HG02852 (cell line): ENCODE measurements around the gene DHH.

Experiments
- ATAC-seq: cut with Tn5 transposase; IDR thresholded peaks from one replicate; pipeline ENCODE4 v1.9.1; 2021; ENCODE audit warnings: mild to moderate bottlenecking, moderate library complexity; ENCODE audit not compliant: unreplicated experiment

Gene DHH

DNA sequence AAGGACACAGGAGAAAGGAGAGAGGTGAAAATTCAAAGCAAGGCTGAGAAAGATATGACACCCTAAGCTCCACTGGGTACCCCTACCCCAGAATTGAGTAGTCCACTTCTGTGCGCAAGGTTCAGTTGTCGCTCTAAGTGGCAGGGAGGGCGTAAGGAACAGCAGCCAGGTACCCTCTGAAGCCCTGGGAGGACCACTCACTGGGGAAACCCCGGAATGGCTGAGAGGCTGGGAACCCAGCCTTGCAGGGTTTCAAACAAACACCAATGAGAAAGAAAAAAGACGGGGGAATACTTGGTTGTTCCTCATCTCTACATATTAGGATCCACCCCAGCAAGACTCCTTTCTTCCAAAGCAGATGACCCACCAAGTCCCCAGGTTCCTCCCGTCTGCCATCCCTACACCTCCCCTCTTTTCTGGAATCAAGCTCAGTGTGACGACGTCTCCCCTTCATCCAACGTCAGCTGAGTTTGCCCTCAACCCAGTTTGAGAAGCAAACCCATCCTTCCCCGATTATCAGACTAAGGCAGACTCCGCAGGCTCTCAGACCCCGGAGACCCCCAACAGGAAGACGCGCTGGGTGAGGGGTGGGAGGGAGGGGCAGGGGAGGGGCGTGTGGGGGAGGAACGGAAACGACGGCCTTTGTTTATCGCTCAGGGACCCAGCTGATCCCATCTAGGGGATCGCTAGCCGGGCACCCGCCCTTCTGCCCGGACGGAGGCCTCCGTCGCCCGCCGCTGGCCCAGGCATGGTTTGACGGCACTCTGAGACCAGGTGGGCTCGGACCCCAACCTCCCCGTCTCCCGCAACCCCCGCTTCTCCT is 15.3 kb upstream of the DHH start:
- ATAC-seq = no peak

DNA sequence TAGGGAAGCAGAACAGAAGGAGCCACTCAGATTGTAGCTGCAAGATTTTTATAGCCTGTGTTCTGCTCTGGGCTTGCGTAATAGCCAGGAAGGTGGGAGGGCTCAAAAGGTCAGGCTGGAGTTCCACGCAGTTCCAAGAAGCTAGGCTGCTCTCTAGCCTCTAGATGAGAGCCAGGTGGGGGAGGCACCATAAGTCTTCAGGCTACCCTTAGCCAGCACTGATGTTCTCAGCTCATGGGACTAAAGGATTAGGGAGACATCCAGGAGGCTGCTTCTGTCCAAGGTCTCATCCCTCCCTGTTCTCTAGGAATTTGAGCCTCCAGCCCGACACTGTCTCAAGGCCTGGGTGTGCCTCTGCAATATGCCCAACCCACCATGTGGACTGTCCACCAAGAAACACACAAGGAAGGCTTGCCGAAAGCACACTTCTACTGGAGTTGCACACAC is 14.4 kb upstream of the DHH start:
- no peak for ATAC-seq

DNA sequence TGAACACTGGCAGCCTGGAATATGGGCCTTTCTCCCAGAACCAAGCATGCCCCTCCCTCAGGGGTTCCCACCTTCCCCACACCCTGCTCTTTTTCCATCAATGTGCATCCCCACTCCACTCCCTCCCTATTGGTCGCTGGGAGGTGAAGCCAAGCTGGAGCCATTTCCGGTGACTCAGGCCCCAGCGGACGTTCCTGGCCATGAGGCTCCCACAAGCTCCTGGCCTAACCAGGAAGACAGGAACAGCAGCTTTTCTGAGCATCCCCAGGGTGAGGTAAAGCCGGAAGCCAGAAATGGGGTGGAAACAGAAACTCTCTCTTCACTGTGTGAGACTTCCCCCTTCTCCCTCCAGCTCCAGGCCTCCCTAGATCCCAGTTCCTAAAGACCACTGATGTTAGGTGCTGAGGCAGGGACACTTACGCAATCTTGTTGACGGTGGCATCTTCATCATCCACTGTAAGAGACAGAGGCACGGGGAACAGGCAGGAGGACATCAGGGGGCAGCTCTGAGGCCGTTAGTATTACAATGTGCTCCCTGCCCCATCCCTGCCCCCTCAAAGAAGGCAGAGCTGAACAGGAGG is 11.0 kb upstream of the DHH start:
- no peak for ATAC-seq

DNA sequence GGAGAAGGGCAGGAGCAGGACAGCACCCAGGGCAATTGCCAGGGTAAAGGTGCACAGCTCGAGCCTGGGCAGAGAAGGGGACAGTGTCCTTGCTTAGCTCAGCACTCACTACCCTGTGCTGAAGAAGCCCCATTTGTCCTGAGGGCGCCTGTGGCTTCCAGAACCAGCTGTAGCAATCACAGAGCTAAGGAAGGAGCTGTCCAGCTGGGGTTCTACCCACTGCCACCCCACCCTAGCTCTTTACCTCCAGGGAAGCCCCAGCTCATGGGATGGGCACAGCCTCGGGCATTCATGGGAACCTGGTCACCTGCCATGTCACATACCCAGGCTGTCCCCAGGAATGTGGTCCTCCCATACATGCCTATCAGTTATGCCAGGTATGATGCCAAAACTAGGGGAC is 10.2 kb upstream of the DHH start:
- ATAC-seq = no peak

DNA sequence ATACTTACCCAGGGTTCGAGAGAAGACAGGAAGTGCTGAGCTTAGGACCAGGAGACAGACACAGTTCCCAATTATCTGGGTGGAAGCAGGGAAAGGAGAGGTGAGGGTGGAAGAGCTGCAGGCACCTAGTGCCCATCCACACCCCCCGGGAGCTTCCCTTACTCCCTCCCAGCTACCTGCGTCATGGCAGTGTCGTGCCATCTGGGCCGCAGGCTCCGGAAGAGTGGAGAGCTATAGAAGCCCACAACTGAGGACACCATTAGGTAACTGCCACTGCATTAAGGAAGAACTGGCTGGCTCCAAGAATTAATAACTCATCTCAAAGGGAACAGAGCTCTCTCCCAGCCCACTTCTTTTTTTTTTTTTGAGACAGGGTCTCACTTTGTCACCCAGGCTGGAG is 5.8 kb upstream of the DHH start:
- ATAC-seq = no peak

DNA sequence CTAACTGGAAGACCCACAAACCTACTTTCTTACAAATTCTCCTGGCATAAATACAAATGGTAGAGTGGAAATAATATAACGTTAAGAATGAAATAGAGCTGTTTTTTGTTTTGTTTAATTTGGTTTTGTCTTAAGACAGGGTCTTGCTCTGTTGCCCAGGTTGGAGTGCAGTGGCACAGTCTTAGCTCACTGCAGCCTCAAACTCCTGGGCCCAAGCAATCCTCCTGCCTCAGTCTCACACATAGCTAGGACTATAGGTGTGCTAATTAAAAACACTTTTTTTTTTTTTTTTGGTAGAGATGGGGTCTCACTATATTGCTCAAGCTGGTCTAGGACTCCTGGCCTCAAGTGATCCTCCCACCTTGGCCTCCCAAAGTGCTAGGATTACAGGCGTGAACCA is 4.1 kb upstream of the DHH start:
- ATAC-seq = no peak

DNA sequence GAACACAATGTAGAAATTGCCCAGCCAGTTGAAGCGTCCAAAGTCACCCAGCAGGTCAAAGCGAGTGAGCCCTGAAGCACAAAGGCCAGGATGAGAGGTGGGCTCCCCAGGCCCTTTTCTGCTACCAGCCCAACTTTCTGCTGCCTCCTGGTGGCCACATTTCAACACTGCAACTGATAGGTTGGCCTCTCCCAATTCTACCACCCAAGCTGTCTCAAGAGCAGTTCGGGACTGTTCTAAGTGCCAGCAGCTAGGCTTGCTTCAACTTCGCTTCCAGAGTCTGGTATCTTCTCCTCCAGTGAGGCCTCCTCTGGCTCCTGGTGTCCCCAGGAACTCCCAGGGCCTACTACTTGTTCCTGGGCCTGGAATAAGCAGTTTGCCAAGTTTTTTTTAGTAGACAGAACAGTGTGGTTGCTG is 3.4 kb upstream of the DHH start:
- ATAC-seq = no peak

DNA sequence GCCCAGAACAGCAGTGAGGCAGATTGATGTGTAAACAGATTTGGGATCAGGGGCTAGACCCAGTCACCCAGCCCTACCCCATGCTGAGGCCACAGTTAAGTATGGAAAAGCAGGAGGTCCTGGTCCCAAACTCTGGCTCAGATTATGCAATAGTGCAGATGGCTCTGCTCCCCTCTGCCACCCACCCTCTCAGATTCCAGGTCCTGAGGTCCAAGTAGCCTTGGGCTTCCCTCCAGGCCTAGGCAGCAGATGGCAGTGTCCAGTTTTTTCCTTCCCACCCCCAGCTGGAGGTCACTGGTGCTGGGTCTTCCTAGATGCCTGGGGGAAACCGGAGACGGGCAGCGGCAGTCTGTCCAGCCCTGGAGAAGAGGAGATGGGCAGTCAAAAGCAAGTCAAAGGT is 2.8 kb upstream of the DHH start:
- ATAC-seq = no peak

DNA sequence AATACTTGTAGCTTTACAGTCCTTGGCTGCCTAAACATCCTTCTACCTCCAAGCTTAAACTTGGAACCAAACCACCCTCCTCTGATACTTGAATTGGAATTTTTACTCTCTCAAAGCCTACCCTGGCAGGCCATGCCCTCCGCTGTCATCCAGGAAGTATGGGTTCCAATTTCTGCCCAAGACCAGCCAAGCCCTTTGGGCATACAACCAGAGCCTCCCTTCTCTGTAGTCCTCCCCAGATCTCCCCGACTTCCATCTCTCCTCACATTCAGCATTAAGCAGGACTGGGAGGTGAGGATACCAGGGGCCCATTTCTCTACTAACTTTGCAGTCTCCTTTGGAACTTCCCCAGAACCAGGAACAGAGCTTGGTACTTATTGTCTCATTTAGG is 369 bp upstream of the DHH start:
- ATAC-seq = no peak

DNA sequence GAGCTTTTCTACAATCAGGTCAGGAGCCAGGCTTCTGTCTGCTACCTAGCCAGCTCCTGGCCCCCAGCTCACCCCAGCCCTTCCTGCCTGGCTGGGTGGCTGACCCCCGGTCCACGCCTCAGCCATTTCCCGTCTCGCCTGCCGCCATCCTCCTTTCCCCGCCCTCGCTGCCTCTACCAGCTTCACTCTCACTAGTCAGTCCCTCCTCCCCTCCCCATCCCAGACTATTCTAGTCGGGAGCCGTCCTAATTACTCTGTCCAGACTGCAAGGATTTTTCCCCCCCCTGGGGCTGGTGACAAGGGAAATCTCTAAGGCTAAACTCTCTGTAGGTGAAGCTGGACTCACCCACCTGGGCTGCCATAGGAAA is 825 bp downstream of the DHH start:
- no peak for ATAC-seq

DNA sequence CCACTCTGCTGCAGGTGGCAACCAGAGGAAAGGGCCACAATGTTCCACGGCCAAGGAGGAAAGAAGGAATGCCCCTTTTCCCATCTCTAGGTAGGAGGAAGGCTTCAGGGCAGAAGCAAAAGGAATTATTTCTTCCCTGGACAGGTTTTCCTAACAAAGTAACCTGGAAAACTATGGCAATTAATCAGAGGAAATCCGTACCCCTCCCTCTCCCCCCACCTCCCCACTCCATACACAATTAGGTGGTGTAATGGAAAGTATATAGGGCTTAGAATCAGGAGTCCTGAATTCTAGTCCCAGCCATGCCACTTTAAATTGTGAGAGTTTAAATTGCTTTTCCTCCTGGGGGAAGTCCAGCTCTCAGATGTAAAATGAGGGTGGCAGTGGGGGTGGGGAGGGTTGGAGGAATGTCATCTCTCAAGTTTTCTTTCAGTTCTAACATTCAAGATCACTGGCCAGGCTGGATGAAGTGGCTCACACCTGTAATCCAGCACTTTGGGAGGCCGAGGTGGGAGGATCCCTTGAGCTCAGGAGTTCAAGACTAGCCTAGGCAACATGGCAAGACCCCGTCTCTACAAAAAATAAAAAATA is 1.7 kb downstream of the DHH start:
- ATAC-seq = no peak

DNA sequence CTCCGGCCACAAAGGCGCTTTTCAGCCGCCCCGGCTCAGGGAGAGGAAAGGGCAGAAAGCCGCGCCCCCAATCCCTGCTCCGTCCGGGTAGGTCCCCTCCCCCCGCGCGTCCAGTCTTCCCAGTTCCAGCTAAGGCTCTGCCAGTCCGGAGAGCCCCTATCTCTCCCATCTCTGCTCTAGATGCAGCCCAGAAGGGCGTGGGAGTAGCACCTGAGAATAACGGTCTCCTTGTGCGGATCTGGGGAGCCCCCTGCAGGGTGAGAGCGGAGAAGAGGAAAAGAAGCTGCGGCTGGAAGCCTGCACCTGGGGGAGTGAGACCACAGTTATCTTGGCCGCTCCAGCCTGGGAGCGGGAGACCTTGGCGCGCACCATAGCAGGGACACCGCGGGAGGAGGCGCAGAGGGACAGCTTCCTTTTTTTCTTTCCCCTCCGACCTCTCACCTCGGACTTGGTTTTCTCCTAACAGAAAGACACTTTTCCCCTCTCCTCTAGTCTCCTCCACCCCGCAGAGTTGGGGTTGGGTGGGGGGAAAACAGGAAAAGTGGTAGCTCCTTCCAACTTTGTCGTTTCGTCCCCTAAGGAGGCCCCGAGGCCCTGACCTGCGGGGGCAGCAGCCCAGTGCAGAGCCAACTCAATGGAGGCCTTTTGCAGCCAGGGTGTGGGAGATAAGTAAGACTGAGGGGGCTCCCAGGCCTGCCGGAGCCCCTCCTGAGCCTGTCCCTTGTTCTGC is 2.4 kb downstream of the DHH start:
- no peak for ATAC-seq

DNA sequence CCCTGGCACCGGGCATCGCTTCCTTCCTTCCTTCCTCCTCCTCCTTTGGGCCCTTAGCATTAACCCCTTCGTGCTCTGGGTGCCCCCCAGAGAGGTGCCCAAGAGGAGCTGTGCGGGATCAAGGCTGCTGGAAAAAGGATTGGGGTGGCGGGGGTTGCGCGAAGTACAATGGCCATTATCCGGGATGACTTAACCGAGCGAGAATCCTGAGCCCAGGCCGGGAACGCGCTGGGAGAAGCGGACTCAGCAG is 2.8 kb downstream of the DHH start:
- ATAC-seq = no peak

DNA sequence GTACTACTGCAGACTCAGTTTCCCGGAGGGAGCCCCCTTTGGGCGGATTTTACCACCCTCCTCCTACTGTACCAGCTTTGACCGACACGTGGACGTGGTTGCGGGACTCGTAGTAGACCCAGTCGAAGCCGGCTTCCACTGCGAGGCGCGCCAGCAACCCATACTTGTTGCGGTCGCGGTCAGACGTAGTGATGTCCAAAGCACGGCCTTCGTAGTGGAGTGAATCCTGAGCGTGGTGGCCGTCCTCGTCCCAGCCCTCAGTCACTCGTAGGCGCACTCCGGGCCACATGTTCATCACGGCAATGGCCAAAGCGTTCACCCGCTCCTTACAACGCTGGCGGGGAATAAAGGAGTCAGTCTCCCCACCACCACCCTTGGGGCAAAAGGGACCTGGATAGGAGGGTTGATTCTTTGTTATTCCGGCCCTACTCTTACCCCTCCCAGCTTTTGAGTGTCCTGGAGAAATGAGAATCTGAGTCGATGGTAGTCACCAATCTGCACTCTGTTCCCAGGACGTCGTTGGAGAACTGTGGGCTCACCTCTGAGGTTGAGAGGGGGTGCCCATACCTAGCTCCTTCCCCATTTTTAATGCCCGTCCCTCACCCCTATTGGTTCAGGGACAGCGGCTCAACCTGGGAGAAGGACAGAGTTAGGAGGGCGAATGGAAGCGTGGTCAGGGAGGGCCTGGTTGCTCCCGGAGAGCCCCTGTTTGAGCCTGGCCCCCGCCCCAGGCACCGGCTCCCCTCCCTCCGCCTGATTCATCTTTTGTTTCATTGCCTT is 3.4 kb downstream of the DHH start:
- ATAC-seq = no peak

DNA sequence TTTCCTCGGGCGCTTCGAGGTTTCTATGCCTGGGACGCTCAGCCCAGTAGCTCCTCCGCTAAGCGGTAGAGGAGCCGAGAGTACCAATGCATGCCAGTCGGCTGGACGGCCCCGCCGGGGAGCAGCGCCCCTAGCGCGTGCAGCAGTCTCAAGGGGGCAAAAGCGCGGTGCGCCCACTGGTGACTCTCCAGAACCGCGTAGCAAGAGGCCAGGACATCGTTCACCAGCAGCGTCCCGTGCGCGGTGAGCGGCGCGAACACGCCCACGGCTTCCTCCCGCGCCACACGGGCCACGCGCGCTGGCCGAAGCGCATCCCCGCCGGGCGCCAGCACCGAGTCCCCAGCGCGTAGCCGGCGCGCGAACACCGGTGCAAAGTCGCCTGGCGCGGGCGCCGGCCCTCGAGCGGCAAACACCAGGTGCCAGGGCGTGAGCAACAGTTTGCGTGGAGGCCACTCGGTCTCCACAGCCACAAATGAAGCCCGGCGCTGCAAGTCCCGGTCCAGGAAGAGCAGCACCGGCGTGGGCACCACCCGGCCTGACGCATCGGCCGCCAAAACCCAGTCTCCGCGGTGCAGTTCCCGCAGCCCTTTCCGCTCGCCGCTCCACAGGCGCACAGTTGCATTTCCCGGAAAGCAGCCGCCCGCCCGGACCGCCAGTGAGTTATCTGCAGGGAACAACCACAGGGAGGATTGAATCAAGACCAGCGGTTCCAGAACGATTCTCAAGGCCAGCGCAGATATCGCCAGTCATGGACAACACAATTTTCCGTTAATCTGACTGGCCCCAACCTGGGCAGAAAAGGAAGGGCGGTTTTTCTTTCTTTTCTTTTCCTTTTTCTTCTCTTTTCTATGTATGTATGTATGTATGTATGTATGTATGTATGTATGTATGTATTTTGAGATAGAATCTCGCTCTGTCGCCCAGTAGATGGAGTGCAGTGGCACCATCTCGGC is 4.5 kb downstream of the DHH start:
- no peak for ATAC-seq

DNA sequence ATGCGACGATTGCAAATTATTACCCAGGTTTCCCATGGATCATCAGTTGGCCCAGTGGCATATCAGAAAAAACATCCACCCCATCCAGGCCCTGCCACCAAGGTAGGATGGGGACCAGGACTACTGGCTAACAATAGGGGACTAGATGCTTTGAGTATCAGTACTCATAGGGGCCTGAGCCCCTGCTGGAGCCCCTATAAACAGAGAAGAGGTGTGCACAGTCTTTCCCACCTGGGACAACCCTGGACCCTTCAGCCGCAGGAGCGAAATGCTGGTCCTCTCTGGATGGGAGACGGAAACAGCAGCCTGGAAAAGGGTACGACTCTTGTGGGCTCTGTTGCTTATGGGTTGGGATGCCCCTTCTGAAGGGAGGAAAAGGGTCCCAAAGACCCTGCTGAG is 5.7 kb downstream of the DHH start:
- no peak for ATAC-seq

DNA sequence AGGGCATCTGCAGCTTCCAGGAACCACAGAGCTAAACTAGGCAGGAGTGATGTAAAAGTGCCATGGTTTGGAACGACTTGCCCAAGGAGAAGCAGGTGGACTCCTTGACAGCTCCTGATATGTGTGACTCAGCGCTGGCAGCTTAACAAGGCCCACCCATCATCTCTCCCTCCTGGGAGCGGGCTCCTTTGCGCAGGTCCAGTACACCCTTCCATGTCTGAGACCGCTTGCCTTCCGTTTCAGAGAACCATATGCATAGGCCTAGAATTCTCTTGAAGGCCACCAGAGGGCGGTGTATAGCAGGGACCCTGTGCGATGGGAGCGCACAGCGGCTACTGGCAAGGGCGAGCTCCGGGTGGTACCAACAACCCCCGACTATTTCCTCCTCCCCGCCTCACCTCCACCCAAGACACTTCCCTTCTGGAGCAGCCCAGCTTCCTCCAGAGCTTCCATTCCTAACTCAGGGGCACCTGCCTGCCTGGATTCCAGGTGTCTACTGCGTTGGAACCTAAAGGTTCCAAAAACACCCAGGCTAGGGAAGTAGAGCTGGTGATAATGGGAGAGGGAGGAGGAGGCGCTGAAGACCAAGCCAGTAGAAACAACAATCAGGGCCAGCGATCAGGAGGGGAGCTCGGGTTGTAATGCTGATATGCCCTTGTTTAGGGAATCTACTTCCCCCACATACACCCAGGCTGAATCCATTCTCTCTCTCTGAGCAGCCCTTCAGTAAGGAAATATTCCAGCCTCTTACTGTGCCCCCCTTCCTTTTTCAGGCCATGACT is 6.3 kb downstream of the DHH start:
- peak; percentile 77 for ATAC-seq

DNA sequence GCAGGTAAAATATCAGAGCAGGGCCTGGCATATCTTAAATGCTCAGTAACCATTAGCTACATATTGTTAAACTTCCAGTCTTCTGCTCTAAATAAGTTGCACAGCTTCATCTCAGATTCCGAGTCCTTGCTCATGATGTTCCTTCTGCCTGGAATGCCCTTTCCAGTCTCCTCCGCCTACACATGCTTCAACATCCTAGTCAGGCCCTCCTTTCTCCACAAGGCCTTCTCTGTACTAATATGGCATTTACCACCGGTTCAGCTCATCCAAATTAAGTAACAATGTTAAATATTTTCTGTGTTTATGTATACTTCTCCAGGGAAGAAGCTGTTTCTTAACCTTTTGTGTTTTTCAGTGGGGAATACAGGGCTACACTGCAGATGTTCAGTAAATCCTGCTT is 8.5 kb downstream of the DHH start:
- no peak for ATAC-seq

DNA sequence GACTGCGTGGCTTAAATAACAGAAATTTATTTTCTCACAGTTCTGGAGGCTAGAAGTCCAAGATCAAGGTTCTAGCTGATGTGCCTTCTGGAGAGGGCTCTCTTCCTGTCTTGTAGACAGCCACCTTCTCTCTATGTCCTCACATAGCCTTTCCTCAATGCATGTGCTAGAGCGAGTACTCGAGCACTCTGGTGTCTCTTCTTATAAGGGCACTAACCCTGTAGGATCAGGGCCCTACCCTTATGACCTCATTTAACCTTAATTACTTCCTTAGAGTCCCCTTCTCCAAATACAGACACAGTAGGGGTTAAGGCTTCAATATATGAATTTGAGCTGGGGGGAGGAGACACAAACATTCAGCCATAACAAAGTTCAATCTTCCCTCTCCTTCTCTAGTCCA is 10.2 kb downstream of the DHH start:
- no peak for ATAC-seq
